HG03139 (cell line): ENCODE results near the gene TMEM14A.
"Not testable (repeated sequence)": the region's sequence is repeated elsewhere in the genome, so short reads cannot be mapped to it uniquely, and the experiment has no call there.

Source experiments
- ATAC-seq: cut with Tn5 transposase; IDR thresholded peaks from one replicate; pipeline ENCODE4 v1.9.1; 2021; ENCODE audit not compliant: unreplicated experiment

Gene TMEM14A

DNA sequence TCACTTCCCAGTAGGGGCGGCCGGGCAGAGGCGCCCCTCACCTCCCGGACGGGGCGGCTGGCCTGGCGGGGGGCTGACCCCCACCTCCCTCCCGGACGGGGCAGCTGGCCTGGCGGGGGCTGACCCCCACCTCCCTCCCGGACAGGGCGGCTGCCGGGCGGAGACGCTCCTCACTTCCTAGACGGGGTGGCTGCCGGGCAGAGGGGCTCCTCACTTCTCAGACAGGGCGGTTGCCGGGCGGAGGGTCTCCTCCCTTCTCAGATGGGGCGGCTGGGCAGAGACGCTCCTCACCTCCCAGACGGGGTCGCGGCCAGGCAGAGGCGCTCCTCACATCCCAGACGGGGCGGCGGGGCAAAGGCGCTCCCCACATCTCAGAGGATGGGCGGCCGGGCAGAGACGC lies 15.0 kb upstream of the TMEM14A start:
- ATAC-seq = not testable (repeated sequence)

DNA sequence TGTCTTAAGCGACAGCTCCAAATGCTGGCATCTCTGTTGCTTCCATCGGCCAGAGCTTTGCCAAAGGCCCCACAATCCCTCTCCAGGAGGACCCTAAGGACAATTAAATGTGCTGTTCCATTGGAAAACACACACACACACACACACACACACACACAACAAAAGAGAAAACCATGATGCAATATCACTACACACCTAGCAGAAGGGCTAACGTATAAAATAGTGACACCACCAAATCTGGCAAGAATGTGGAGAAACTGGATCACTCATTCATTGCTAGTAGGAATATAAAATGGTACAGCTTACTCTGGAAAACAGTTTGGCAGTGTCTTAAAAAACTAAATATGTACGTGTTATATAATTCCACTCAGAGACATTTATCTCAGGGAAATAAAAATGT lies 13.0 kb upstream of the TMEM14A start:
- ATAC-seq = no peak

DNA sequence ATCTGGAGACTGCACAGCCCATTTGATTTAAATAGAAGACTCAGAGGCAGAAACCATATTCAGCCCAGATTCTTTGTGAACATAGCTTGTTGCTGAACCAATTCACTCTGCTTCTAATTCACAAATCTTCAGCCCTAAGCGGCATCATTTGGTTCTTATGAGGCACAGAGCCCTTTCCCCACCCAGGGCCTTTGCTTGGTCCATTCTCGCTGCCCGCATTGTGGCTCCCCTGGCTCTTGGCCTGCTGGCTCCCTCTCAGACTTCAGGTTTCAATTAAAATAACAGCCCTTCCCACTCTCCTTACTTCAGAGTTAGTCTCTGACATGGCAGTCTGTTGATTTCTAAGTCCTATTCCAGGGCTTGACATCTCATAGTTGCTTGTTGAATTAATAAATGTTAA lies 9.4 kb upstream of the TMEM14A start:
- no peak for ATAC-seq

DNA sequence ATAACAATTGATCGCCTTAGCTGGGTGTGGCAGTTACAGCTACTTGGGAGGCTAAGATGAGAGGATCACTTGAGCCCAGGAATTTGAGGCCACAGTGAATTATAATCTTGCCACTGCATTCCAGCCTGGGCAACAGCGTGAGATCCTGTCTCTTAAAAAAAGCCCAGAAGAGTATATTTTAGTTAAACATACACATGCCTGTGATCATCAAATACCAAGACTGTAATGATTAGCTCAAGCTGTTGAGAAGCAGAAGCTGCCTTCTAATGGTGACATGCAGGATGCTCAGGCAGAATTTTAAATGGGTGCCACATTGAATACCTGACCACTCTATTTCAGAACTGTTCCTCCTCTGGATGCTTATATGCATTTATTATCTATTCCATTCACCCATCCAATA lies 8.9 kb upstream of the TMEM14A start:
- no peak for ATAC-seq

DNA sequence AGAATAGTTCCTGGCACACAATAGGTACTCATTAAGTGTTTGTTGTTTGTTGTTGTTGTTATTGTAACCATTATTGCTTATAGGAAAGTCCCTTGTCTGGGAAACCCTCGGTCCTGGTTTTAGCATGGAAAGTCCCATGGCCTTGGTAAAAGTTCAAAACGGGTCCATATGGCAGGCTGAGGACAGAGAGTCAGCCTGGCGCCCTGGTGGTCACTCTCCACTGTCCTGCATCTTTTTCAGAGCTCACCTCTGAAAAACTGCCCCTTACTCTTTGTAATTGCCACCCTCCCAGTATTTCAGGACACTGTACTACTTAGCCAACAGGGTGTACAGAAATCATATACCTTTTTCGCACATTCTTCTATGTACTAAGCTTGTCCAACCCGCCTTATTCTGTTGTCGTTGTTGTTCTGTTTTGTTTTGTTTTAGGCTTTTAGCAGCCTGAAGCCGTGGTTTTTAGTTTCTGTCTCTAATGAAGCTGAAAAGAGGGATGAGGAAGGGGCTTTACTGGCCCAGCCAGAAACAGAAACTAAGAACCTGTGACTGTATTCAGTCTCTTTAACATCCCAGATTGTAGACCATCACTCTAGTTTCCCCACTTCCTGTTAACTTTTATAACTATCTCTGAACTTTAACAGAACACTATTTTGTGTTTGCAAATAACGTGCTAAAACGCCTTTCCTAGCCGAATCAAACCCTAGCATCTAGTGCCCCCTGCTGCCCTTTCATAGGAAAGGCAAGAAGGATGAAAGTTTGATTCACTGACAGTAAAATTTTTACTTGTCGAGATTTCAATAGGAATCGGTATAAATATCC lies 7.6 kb upstream of the TMEM14A start:
- no peak for ATAC-seq

DNA sequence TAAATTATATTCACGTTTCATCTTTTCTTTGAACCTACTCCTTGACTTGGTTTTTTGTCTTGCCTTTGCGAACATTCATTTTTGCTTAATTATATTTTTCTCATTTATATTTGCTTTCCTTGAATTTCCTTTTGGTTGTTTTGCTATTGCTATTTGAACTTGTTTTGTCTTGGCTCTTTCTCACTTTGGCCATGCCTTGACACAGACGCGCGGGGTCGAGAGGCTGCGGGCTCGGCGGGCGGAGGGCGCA lies 7.1 kb upstream of the TMEM14A start:
- ATAC-seq = no peak

DNA sequence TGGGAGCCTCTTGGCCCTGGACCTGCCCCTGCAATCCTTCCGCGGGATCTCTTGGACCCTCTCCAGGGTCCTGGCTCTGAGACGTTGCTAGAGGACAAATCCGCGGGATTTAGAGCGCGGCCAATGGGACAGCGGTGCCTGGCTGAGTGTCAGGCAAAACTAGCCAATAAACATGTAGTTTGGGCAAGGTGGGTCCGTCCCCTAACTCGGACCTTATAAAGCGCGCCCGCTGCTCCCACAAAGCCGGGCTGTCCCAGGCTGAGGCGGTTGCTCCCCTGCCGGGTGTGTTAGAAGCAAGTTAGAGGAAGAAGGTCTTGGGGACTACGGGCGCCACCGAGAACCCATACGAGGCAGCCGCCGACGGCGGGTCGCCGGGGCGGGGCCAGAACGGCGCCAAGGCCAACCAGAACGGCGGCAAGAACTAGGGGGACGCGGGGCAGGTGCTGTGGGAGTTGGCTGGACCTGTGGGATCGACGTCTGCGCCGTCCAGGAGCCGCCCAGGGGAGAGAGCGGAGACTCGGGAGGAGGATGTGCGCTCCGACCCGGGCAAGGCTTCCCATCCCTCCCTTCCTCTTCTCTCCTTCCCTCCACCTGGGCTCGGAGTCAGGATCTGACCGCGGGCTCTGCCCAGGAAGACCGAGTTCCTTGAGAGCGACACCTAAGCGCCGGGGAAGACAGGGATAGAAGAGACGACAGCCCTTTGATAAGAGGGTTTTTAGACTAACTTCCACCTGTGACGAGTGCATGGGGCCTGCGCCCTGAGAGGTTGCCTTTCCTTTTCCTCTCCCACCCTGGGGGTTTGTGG lies 6.5 kb upstream of the TMEM14A start:
- ATAC-seq = peak; percentile 92

DNA sequence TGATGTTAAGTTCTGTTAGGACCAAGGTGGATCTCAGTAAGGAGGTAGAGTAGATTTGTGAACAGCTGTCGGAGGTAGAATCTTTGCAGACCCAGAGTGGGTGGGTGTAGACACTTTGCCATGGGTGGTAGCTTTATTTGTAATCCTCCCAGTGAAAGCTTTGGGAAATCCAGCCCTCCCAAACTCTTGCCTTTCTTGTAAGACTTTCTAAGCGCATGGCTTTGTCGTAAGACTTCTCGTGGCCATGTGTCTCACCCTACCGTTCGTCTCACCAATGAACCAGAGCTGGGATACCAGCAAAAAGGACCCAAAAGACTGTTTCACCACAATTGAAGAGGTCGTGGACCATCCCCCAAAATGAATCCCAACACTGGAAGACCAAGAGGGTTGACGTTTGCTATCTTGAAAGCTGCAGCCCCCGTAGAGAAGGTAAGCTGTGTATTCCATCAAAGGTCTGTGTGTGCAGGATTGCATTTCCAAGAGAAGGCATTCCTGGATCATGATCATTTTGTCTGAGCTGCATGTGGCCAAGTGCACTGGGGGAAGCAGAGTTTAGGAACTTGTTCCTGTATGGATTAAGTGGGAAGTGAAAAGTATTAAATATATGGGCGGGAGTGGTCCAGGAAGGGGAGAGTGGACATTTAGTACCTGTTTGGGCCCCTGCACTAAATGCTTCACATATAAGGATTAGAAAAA lies 5.8 kb upstream of the TMEM14A start:
- no peak for ATAC-seq

DNA sequence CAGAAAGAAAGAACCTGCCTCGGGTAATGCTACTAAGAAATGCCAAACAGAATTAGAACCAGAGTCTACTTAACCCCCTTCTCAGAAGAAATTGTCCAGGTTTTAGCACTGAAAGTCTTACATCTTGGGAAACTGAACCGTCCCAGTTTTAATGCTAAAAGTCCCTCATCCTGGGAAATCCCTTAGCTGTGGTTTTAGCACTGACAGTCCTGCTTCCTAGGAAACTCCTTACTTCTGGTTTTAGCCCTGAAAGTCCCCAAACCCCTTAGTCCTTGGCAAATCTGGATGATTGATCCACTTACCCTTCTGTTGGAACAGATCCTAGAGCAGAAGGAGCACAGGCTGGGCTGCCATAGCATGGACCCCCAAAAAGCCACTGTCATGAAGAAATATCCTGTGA lies 4.8 kb upstream of the TMEM14A start:
- ATAC-seq = no peak

DNA sequence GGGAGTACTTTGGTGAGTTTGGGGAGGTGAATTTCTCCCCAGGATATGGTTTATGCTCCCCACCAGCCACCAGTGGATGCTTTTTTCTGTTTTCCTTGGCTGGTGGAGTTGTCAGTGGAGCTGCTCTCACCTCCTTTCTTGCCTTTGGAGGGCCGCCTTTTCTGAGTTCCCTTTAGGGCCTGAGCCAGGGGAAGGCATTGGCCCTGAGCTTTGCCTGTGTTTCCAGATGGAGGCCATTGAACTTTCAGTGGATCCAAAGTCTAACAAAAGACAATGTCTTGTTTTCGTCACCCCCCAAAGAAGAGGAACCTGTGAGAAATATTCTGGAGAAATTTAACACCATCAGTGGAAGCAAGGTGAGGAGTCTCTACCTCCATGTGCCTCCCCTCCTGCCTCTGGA lies 4.4 kb upstream of the TMEM14A start:
- ATAC-seq = no peak

DNA sequence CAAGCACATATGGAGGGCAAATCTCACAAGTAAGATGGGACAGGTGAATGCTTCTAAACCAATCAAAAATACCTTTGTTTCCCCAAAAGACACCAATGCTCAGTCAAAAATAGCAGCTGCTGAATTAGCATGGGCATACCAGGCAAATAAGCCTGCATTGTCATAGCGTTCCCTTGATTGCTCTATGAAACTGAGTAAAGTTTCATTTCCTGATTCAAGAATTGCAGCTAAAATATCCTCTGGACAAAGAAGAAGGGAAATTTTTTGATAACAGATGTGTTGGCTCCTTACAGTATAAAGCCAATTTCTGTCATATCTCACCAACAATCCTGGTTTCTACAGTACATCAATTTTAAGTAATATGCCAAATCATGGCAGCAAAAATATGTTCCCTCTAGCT lies 3.3 kb upstream of the TMEM14A start:
- ATAC-seq = no peak

DNA sequence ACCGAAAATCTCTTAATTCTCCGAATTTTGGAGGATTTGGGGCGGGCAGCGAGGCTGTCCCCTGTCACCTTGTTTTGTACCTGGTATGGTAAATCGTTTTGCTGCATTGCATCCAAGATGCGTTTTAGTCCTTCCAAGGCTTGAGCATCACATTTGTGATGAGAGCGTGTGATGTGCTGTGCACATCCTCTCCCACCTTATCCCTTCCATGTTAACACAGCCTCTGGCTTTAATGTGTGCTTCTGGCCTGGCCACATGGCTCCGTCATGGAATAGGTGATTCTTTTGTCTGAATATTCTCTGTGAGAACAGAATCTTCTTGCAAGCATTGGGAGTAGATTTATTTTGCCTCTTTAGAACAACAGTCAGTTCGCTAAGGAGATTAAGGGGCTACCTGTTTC lies 763 bp downstream of the TMEM14A start:
- ATAC-seq = no peak

DNA sequence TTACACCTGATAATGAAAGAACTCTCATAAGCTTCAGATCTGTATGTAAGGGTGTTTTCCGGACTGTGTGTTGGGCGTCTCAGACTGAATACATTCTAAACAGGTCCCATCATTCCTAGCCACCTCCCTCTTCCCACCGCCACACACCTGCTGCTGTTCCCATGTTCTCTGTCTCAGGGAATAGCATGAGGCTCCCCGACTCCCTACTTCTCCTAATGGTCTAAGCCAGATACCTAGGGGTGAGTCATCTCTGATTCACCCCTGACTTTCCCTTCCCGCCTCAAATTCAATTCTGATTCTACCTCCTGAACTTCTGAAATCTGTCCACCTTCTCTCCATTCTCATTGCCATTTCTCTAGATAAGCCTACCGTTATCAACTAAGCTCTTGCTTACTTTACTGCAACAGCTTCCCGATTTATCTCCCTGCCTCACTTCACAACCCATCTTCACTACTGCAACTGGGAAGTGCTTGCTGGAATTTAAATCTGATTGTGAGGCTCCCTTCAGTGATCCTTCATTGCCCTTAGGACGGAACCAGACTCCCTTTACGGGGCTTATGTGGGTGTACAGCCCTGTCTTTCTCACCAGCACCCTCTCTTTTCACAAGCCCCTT lies 1.6 kb downstream of the TMEM14A start:
- no peak for ATAC-seq

DNA sequence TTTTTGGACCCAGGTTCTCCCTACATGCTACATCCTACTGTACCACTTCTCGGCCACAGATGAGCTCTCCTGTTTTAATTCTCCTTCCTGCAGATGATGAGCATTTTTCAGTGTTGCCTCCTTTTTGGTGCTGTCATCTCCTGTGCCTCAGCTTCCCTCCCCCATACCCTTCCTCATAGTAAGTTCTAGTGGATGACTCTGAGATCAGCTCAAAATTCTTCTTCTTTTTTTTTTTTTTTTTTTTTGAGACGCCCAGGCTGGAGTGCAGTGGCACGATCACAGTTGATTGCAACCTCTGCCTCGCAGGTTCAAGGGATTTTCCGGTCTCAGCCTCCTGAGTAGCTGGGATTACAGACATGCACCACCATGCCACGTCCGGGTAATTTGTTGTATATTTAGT lies 3.8 kb downstream of the TMEM14A start:
- ATAC-seq = no peak

DNA sequence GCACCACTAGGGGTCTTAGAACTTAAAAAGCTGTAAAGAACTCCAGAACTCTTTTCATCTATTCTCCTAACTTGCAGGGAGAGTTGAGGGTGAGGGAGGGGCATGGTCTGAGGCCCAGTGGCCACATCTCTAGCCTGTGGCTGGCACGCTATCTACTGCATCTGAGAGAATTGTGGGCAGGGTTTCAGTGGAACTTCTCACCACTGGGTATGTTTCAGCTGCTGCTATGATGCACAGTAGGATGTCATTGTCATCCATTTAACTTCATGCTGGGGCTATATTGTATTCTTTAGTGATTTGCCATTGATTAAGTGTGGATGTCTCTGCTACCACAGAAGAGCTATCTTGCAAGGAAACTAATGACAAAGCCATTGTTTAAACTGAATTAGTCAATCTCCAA lies 4.5 kb downstream of the TMEM14A start:
- no peak for ATAC-seq

DNA sequence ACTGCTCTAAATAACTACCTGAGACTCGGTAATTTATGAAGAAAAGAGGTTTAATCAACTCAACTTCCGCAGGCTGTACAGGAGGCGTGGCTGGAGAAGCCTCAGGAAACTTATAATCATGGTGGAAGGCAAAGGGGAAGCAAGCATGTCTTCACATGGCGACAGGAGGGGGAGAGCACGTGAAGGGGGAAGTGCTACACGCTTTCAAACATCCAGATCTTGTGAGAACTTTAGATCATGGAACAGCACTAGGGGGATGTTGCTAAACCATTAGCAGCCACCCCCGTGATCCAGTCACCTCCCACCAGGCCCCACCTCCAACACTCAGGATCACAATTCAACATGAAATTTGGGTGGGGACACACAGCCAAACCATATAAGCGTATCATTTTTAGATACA lies 5.7 kb downstream of the TMEM14A start:
- not testable (repeated sequence) for ATAC-seq

DNA sequence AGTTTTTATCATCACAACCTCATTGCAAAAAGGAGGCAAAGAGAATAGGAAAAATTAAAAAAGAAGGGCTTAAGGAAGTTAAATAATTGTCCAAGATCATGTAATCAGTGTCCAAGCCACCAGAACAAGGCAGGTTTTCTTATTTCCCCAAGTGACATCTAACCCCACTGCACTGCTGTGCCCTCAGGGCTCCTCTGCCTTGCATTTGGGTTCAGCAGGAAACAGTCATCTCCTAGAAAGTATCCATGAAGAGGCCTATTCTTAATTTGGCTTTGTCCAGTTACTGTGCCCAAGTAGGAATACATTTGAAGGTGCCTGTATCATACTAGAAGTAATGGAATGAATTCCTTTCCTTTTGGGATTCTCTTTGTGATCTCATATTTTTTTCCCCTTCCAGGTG lies 10.5 kb downstream of the TMEM14A start:
- ATAC-seq = no peak

DNA sequence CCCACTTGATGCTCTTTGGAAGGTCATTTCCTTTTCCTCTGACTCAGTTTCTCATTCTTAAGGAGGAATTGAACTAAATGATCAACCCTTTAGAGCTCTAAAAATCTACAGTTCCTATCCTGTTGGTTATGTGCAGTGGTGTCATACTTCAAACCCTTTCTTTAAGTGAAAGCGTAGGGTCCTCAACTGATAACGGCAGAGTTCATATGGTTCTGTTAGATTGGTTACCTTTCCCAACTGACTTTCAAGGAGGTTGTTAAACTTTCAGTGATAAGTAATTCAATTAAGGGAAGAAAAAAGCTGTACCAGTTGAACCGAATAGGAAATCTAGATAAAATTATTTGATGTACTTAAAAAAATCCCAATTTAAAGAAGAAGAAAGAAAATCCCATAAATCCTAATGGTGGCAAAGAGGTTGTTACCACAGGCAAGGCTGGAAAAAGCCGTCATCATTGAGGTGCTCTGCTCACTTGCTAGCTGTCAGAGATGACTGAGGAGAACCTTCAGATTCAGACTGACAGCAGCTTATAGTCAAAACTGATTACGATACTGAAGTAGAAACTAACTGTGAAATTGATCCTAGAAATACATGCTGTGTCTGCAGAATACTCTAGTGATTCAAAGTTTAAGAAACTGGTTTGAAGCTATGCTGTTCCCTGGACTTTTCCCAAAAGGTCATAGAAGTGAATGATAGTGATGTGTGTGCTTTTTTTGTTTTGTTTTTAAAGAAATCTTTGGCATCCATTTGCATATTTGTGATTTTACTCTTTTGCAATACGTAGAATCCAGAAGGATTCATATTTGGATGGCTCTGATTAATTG lies 16.2 kb downstream of the TMEM14A start:
- no peak for ATAC-seq

DNA sequence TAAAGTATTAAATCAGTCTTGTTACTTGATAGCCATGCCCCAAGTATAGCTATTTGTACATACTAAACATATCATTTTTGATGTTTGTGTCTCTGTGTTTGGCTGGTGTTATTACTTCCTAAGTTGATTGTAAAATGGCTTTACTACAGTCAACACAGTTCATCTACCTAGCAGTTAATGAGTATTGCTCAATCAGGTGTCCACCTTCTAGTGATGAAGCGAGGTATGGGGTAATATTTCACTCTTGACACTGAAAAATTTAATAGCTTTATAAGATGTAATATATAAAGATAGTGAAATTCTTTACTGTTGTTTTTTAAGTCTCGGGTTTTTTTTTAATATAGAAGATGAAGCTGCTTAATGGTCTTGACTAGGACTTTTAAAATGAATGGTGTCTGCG lies 18.9 kb downstream of the TMEM14A start:
- ATAC-seq = no peak

DNA sequence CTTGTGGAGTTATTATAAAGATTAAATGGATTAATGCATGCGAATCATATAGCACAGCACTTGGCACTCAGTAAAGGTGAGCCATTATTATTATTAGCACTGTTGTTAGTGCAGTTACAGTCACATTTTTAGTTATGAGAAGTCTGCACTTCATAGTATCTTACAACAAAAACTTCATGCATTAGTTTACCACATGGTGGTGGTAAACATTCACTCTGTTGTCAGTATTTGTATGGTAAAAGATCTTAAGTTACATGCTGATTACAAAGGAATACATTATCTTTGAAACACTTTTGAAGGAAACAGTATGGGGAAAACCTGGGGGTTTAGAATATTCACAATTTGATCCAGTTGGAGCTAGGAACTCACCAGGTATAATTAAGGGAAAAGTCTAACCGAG lies 20.8 kb downstream of the TMEM14A start:
- ATAC-seq = no peak

DNA sequence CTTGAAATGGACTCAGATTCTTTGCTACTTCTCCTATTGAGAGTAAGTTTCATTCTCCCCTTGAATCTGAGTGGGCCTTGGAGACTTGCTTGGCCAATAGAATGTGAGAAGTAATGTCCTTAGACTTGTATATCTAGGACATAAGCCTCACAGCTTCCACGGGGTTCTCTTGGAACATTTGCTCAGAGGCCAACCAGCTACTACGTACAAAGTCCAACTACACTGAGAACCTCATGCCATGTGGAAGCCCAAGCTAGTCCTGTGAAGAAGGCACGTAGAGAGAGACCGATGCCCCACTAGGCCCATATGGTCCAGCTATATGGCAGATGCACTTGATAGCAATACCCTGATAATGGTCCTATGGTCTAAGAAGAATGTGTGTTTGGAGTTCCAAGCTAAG lies 22.9 kb downstream of the TMEM14A start:
- ATAC-seq = no peak
